ENCODE measurements around the gene UBE4B.

UBE4B gene

GRCh38 chr1:10121688-10122087 lies 88.9 kb downstream of the UBE4B start:
- DNase-seq, result no peak

DNA sequence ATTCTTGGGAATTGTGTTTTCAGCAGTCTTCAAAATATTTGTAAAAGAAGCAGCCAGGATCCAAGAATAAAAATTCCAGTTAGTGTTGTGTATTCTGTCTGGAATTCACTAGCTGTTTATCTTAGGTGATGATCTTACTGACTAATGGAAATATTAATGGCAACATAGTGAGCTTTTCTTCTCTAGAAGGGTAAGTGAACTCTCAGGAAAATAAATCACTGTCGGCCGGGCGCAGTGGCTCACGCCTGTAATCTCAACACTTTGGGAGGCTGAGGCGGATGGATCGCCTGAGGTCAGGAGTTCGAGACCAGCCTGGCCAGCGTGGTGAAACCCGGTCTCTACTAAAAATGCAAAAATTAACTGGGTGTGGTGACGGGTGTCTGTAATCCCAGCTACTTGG lies 90.2 kb downstream of the UBE4B start:
- DNase-seq, result no peak

DNA sequence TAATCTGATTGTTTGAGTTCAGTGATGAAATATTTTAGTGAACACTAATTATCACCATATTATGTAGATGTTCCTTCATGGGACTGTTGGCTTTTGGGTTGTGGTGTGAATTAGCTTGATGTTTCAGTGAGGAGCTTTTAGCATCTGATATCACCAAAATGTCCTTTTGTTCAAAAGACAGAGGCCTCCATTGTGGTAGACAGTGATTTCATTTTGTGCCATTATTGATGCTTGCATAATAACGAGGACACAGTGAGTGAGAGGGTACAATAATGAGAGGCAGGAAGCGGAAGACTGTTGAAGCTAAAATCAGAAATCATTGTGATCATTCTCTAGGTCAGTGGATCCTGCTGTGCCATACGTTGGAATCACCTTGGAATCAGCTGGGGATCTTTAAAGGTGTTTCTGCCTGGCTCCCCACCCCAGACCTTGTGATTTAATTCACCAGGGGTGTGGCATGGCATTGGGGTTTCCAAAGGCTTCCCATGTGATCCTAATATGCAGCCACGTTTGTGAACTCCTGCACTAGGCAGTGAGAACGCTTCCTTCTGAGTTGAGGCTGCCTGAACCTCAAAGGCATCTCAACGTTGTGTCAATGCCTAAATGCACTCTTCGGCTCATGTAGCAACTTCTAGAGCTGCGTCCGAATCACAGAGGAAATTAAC lies 95.5 kb downstream of the UBE4B start:
- no peak for DNase-seq

- DNase-seq, result no peak
Observed at GRCh38 chr1:10132316-10132715, 99.6 kb downstream of the UBE4B start.

GRCh38 chr1:10132852-10133251 lies 100.1 kb downstream of the UBE4B start:
- no peak for DNase-seq

DNA sequence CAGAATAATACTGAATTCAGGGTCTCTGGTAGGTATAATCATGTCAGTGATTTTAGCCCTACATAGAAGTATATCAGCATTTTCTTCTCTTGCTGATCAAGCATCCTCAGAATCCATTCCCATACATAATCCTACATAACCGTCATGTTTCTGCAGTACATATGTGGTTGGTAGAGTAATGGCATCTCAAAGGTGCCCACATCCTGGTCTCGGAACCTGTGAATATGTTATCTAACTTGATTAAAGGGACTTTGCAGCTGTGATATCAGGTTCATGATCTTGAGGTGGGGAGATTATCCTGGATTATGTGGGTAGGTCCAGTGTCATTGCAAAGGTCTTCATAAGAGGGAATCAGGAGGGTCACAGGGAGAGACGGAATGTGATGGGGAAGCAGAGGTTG lies 108.2 kb downstream of the UBE4B start:
- no peak for DNase-seq

DNA sequence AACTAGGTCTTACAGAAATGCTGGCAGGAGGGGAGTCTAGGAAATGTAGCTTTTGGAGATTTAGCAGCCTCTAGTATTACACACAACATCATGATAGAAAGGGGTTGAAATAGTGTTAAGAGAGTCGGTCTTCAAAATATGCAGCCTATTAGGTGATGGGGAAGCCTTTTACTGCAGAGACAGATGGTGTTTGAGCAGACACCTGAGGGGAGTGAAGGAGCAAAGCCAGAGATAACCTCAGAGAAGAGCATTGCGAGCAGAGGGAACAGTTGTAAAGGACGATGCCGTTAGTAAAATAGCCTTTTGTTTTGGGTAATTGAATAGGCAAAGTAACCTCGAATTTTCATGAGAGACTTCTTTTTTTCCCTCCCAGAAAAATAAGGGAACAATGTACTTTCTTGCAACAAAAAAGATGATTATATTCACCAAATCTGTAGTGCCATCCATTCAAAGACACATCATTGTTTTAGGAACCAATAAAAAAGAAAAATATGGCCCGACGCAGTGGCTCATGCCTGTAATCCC lies 111.3 kb downstream of the UBE4B start:
- no peak for DNase-seq

DNA sequence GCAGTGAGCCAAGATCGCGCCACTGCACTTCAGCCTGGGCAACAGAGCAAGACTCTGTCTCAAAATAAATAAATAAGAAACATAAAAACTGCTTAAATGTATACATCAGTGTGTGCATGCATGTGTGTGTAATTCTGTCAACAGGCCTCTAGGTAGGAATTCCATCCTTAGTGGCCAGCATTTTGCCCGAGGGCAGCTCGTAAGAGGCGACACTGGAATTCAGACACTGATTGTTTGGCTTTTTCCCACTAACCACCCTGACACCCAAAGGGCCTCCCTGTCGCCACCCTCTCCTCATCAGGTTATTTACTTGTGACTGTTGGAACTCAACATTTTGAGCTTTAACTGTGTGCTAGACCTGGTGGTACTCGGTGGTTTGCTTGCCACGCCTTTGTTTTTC lies 113.6 kb downstream of the UBE4B start:
- DNase-seq, result no peak

DNA sequence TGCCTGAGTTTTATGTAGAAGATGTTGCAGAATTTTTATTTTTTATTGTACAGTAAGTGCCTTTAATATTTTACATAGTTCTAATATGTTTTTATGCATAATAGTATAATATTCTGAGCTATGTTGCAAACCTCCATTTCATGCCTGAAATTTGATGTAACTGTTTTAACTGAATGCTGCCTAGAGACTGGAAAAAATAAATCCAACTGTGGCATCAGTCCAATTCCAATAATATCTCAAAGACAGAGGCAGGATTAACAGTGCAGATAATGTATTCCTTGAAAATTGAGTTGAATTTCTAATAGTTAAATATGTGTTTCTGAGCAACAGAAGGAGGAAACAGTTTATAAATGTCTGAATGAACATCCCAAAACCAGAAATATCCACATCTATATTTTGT lies 116.5 kb downstream of the UBE4B start:
- DNase-seq, result no peak

DNA sequence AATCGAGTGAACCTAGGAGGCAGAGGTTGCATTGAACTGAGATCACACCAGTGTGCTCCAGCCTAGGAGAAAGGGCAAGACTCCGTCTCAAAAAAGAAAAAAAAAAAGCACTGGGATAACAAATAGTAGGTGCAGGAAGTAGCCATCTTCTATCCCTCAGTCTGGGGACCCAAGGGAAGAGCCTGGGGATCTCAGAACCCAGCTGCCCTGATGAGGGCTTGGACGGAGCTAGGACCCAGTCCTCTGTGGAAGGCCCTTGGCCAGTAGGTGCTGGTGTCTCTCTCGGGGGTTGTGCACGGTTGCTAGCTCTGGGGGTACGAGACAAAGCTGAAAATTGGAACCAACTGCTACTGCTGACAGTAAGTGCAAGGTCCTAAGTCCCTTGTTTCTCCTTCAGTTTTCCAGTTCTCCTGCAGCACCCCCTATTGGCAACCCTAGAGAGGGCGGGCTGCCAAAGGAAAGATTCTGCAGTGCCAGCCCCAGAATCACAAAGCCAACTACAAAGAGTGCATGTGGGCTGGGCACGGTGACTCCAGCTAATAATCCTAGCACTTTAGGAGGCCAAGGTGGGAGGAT lies 120.0 kb downstream of the UBE4B start:
- DNase-seq, result peak; percentile 45 to 67

GRCh38 chr1:10155087-10155712 lies 122.4 kb downstream of the UBE4B start:
- no peak for DNase-seq

DNA sequence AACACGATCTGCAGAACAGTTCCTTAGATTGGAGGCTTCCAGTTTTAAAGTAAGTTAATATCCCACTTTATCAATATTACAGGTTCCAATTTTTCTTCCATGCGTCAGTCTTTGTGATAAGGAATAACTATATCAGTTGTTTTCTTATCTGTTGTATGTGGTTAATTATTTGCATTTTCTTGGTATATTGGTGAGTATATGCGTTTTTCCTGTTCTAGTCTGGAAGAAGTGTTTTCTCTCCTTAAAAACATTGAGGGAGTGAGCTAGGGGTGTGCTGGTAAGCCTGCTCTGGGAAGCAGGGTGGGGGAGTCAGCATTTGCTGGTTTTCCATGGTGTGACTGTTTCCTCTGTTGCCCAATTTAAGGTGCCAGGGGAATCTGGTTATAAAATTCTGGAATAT lies 127.4 kb downstream of the UBE4B start:
- DNase-seq, result no peak

GRCh38 chr1:10160907-10161490 lies 128.2 kb downstream of the UBE4B start:
- DNase-seq, result no peak

DNA sequence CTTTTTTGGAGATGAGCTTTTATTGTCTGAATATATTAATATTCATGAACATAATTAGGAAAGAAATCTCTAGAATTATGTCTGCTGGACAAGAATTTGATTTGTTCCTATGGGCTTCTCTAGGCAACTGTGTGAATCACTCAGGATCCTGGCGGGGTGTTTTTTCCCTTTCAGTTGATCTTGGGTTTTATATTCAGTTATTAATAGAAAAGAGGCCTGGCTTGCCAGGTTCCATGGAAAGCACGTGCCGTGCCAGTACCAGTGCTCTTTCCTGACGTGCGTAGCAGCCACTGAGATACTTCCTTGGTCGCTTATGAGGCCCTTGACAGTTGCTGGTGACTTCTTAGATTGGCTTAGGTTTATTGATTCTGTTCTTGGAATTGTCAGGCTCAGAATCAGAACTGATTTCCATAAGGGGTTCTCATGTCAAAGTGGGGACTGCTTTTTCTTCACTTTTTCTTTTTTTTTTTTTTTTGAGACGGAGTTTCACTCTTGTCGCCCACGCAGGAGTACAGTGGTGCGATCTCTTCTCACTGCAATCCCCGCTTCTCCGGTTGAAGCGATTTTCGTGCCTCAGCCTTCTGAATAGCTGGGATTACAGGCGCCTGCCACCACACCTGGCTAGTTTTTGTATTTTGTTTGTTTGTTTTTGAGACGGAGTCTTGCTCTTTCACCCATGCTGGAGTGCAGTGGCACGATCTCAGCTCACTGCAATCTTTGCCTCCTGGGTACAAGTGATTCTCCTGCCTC lies 129.0 kb downstream of the UBE4B start:
- DNase-seq, result no peak

DNA sequence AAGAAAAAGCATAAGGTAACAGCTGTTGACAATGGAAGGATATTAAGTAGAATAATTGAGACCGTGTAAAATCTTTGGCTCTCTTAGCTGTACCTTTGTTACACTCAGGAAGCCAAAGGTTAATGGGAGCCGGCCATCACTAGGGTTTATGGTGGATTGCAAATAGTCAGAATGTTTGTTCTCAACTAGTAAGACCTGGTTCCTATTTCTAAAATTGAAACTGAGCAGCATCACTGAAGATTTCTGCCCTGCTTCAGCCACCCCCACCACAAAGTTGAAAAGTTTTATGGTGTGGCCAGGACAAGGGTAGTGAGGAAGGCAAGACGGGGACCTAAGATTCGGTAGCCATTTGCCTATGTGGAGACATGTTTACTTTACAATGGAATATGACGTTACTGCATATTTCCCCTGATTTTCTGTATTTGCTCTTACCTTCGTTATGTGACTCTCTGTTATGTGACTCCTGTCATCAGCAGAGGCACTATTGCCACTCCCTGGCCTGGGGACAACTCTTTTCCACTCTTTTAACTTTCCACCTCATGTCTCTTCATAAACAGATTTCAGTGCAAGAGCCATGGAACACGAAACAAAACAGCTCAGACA lies 136.3 kb downstream of the UBE4B start:
- peak in 1 of 2 experiments; percentile 19 for DNase-seq

GRCh38 chr1:10170239-10170574 lies 137.4 kb downstream of the UBE4B start:
- DNase-seq, result peak in 1 of 2 experiments; percentile 14

- DNase-seq, result no peak
Observed at GRCh38 chr1:10171105-10171767, 138.5 kb downstream of the UBE4B start.

GRCh38 chr1:10171995-10172669 lies 139.4 kb downstream of the UBE4B start:
- DNase-seq, result no peak

DNA sequence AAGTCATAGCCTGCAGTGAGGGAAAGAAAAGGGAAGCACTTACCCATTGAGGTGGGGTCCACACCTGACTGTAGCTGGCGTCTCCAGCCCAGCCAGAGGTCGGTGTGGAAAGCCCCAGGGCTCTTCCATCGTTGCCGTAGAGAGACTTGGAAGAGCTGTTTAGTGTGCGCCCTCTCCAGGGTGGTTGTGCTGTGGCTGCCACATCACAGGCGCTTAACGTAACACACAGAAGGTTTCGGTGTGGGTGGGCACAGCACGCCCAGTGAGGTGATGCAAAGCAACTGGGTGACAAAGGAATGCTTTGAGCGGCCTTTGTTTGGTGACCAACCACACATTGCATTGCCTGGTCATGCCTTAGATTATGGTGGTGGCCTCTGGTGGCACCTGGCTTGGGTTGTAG lies 140.8 kb downstream of the UBE4B start:
- no peak for DNase-seq

- no peak for DNase-seq
Observed at GRCh38 chr1:10177876-10178275, 145.1 kb downstream of the UBE4B start.

GRCh38 chr1:10178597-10179405 lies 146.0 kb downstream of the UBE4B start:
- DNase-seq, result no peak
